Measurements from ENCODE around the gene EXO1.

DNA sequence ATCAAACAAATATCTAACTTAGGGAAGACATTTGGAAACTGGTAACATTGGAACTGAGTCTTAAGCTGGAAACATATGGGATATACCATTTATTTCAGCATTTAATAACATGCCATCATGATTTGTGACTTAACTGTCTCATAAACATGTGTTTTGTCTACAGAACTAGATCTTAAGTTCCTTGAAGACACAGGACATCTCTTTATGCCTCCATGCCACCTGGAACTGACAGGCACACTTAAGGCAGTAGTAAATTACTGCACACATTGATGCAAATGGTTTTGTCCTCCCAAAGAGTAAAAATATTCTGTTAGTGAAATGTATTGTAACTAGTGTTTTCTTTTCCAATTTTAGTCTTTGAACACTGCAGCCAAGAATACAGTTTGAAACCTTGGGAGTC lies 1.6 kb upstream of the EXO1 start:
- no peak for TF ChIP-seq CTCF (IDR thresholded peaks at IDR 0.05 in 2 of 3, conservative IDR thresholded peaks at IDR 0.05 in 1 of 3; ENCODE audit: borderline replicate concordance in 1 of 3, insufficient read depth in 1 of 3, low read depth in 2 of 3, low read length in 2 of 3)
- TF ChIP-seq EZH2 (IDR thresholded peaks at IDR 0.05): no peak
- no peak for TF ChIP-seq ELF1 (IDR thresholded peaks at IDR 0.05; ENCODE audit: borderline replicate concordance, low read depth)

All from HCT116 (cell line).